A375 (cell line): ENCODE measurements around the gene SWAP70. TPM values are rescaled to one million over a fixed set of nuclear protein-coding genes. Genes with fewer than 3 reads are reported as not detected.

Experiments
- total RNA-seq: library from RNA; depleted of rRNA; stranded (reverse); fragments of >200 nt; shearing (Covaris generic); gene quantifications from 2 replicates; pipeline ENCODE4 v1.2.3, GENCODE V29; 2014; rRNA removed

Gene SWAP70
- 8.0 and 10.9 TPM in 2 replicates for total RNA-seq

GRCh38 chr11:9663699-9664275 is at the start of gene SWAP70:
Gene SWAP70 (plus strand): TSS chr11:9664077. CDS start chr11:9664180, 103 bp downstream.

Other genes starting within 250 kb of the SWAP70 start
- gene ZNF143, start 203.1 kb upstream of the SWAP70 start, total RNA-seq, result 15.7 and 15.8 TPM in 2 replicates
- 40.7 and 41.9 TPM in 2 replicates for gene WEE1, start 90.4 kb upstream of the SWAP70 start, total RNA-seq